IMR-90 (cell line): ENCODE results near the gene MIS18A. TPM values are rescaled to one million over a fixed set of nuclear protein-coding genes. Genes with fewer than 3 reads are reported as not detected.

Experiments used
- ATAC-seq: fragments of 200-7000 bp; cut with Tn5 transposase; 2 replicates; pipeline ENCODE4 v1.9.1; 2020; ENCODE audit warnings: low read depth, mild to moderate bottlenecking, moderate library complexity
- BruUV-seq: library from RNA; stranded (reverse); fragments of 400-500 nt; replicated peaks from 2 replicates; lab custom pipeline; 2021; lab: Mats Ljungman, UMichigan
- CTCF ChIA-PET: fragments of 300-600 bp; formaldehyde crosslinking; extraction: SDS; loops from one replicate; lab custom pipeline; 2021; ENCODE audit warnings: antibody characterized with exemption; lab: Yijun Ruan, JAX
- POLR2A ChIA-PET: fragments of 300-600 bp; sonication (Branson Sonifier 250); formaldehyde crosslinking; loops from one replicate; lab custom pipeline; 2022; ENCODE audit warnings: antibody characterized with exemption; ENCODE audit not compliant: unreplicated experiment; lab: Charles Lee
- DNase-seq: peaks from one replicate; pipeline ENCODE4 v3.0.0; 2013
- H2AFZ ChIP-seq: replicated peaks from 2 replicates; pipeline ENCODE3; 2013; ENCODE audit warnings: low read length, mild to moderate bottlenecking; ENCODE audit not compliant: poor library complexity
- H2AK5ac ChIP-seq: 2 replicates; pipeline ENCODE4 v1.6.1; 2013; ENCODE audit warnings: low read depth, low read length, inconsistent platforms
- H2AK9ac ChIP-seq: replicated peaks from 2 replicates; pipeline ENCODE3; 2013; ENCODE audit warnings: mild to moderate bottlenecking, low read depth, low read length, moderate library complexity; ENCODE audit not compliant: poor library complexity
- H2BK120ac ChIP-seq: 2 replicates; pipeline ENCODE4 v1.6.1; 2013; ENCODE audit warnings: low read depth, low read length, inconsistent platforms
- H2BK15ac ChIP-seq: 3 replicates; pipeline ENCODE4 v1.6.1; 2013; ENCODE audit warnings: low read depth, low read length, inconsistent platforms
- H2BK20ac ChIP-seq: 2 replicates; pipeline ENCODE4 v1.6.1; 2013; ENCODE audit warnings: low read depth, mild to moderate bottlenecking, inconsistent platforms, low read length, moderate library complexity
- H2BK5ac ChIP-seq: 2 replicates; pipeline ENCODE4 v1.6.1; 2013; ENCODE audit warnings: mild to moderate bottlenecking, low read depth, low read length, inconsistent platforms; ENCODE audit not compliant: poor library complexity, severe bottlenecking
- H3K14ac ChIP-seq: replicated peaks from 2 replicates; pipeline ENCODE4 v1.6.1; 2013; ENCODE audit warnings: low read depth, low read length, inconsistent platforms
- H3K18ac ChIP-seq: 2 replicates; pipeline ENCODE4 v1.6.1; 2013; ENCODE audit warnings: low read depth, low read length, control low read depth
- H3K23ac ChIP-seq: 2 replicates; pipeline ENCODE4 v1.6.1; 2013; ENCODE audit warnings: low read depth, low read length, inconsistent platforms
- H3K27ac ChIP-seq: 2 replicates; pipeline ENCODE4 v1.5.1; 2013; ENCODE audit warnings: mild to moderate bottlenecking, control low read depth, low read length; ENCODE audit not compliant: insufficient read depth
- H3K27me3 ChIP-seq: 2 replicates; pipeline ENCODE4 v1.6.1; 2013; ENCODE audit warnings: low read length; ENCODE audit not compliant: control insufficient read depth, insufficient read depth
- H3K36me3 ChIP-seq: 2 replicates; pipeline ENCODE4 v1.6.1; 2013; ENCODE audit warnings: low read length, mixed read lengths; ENCODE audit not compliant: control insufficient read depth, insufficient read depth
- H3K4ac ChIP-seq: 2 replicates; pipeline ENCODE4 v1.6.1; 2013; ENCODE audit warnings: low read depth, low read length, inconsistent platforms
- H3K4me1 ChIP-seq: 2 replicates; pipeline ENCODE4 v1.6.1; 2013; ENCODE audit warnings: low read length, mixed read lengths; ENCODE audit not compliant: control insufficient read depth, insufficient read depth
- H3K4me2 ChIP-seq: 2 replicates; pipeline ENCODE4 v1.6.1; 2013; ENCODE audit warnings: low read depth, mild to moderate bottlenecking, control low read depth, low read length, moderate library complexity
- H3K4me3 ChIP-seq: 2 replicates; pipeline ENCODE4 v1.5.1; 2013; ENCODE audit warnings: low read depth, mild to moderate bottlenecking, control low read depth, low read length, moderate library complexity; ENCODE audit not compliant: insufficient read depth
- H3K56ac ChIP-seq: 2 replicates; pipeline ENCODE4 v1.6.1; 2013; ENCODE audit warnings: low read length, inconsistent platforms; ENCODE audit not compliant: insufficient read depth; ENCODE audit errors: extremely low read depth
- H3K79me1 ChIP-seq, 2 experiments: 2 replicates each; pipeline ENCODE4 v1.6.1; 2013; ENCODE audit warnings: low read length in 2 of 2, inconsistent platforms in 1 of 2, low read depth in 1 of 2
- H3K9ac ChIP-seq: 2 replicates; pipeline ENCODE4 v1.6.1; 2013; ENCODE audit warnings: low read depth, low read length, control low read depth
- H3K9me1 ChIP-seq: 2 replicates; pipeline ENCODE4 v1.6.1; 2013; ENCODE audit warnings: low read length, inconsistent platforms; ENCODE audit not compliant: insufficient read depth
- H3K9me3 ChIP-seq: 2 replicates; pipeline ENCODE4 v1.6.1; 2013; ENCODE audit warnings: low read length; ENCODE audit not compliant: control insufficient read depth, insufficient read depth
- H4K20me1 ChIP-seq: 2 replicates; pipeline ENCODE4 v1.6.1; 2013; ENCODE audit warnings: low read length, inconsistent platforms; ENCODE audit not compliant: insufficient read depth
- H4K5ac ChIP-seq: 2 replicates; pipeline ENCODE4 v1.6.1; 2013; ENCODE audit warnings: mild to moderate bottlenecking, low read depth, low read length, control low read depth
- H4K8ac ChIP-seq, 2 experiments: 2 replicates each; pipeline ENCODE4 v1.6.1; 2013; ENCODE audit warnings: low read depth in 2 of 2, low read length in 2 of 2, control low read depth in 1 of 2, inconsistent platforms in 1 of 2
- H4K91ac ChIP-seq: 2 replicates; pipeline ENCODE4 v1.6.1; 2013; ENCODE audit warnings: low read depth, low read length, inconsistent platforms; ENCODE audit not compliant: insufficient read depth
- BHLHE40 ChIP-seq: fragments of 150-350 bp; IDR thresholded peaks from 2 replicates; pipeline ENCODE4 v1.6.1; 2016; ENCODE audit warnings: mild to moderate bottlenecking, low read depth, low read length
- CEBPB ChIP-seq: IDR thresholded peaks from 2 replicates; pipeline ENCODE4 v1.6.1; 2012; ENCODE audit warnings: low read depth, low read length, improper control_type of control experiment
- CHD1 ChIP-seq: IDR thresholded peaks from 2 replicates; pipeline ENCODE4 v1.6.1; 2012; ENCODE audit warnings: low read depth, low read length, improper control_type of control experiment
- ELK1 ChIP-seq: fragments of 150-350 bp; IDR thresholded peaks from 2 replicates; pipeline ENCODE4 v1.6.1; 2016; ENCODE audit warnings: low read depth, mild to moderate bottlenecking, low read length, moderate library complexity, borderline replicate concordance
- MAFK ChIP-seq: IDR thresholded peaks from 2 replicates; pipeline ENCODE4 v1.6.1; 2012; ENCODE audit warnings: low read depth, low read length, improper control_type of control experiment
- MAZ ChIP-seq: IDR thresholded peaks from 2 replicates; pipeline ENCODE4 v1.6.1; 2012; ENCODE audit warnings: low read depth, mild to moderate bottlenecking, low read length, improper control_type of control experiment, moderate library complexity, borderline replicate concordance
- MXI1 ChIP-seq: IDR thresholded peaks from 2 replicates; pipeline ENCODE4 v1.6.1; 2012; ENCODE audit warnings: low read depth, mild to moderate bottlenecking, low read length, moderate library complexity, borderline replicate concordance
- POLR2A ChIP-seq: IDR thresholded peaks from 2 replicates; pipeline ENCODE4 v1.6.1; 2012; ENCODE audit warnings: mild to moderate bottlenecking, low read depth, low read length
- RAD21 ChIP-seq: IDR thresholded peaks from 2 replicates; pipeline ENCODE4 v1.6.1; 2012; ENCODE audit warnings: low read length, improper control_type of control experiment
- SMC3 ChIP-seq: fragments of 150-350 bp; IDR thresholded peaks from 2 replicates; pipeline ENCODE4 v1.6.1; 2016; ENCODE audit warnings: low read depth, mild to moderate bottlenecking, antibody characterized with exemption, low read length, moderate library complexity
- WGBS, 2 experiments: methylation state at CpG; one replicate each; pipeline versions ENCODE4 v1.1.5 to v1.1.7; 2013; ENCODE audit warnings: missing lambda C conversion rate in 2 of 2; ENCODE audit not compliant: insufficient read length in 1 of 2; ENCODE audit errors: extremely low coverage in 2 of 2; 5-methylcytosine and 5-hydroxymethylcytosine counted together
- dilution Hi-C: fragments of 300-500 bp; cut with HindIII; formaldehyde crosslinking; loops from one replicate; pipeline ENCODE4 v1.14.3; 2018; ENCODE audit warnings: low sequenced_read_pairs; ENCODE audit not compliant: unreplicated experiment
- in situ Hi-C: fragments of 300-500 bp; cut with MboI; formaldehyde crosslinking; loops from 3 replicates; pipeline ENCODE4 v1.14.3; 2019; ENCODE audit warnings: low sequenced_read_pairs, inconsistent platforms, mixed read lengths
- intact Hi-C: fragments of 100-400 bp; cut with micrococcal nuclease; formaldehyde crosslinking; loops from 2 replicates; pipeline ENCODE4 v1.10.0; 2022
- polyA plus RNA-seq, 3 experiments: library from polyadenylated mRNA; depleted of rRNA; stranded (reverse); fragments of >200 nt; gene quantifications; 2 replicates each; pipeline ENCODE4 v1.2.3, GENCODE V29; 2012; ENCODE audit warnings: low replicate concordance in 1 of 3
- total RNA-seq: library from RNA; depleted of rRNA; stranded (reverse); fragments of >200 nt; gene quantifications from 2 replicates; pipeline ENCODE4 v1.2.3, GENCODE V29; 2012

Gene MIS18A
- total and polyA plus RNA-seq, 2 of the 4 experiments (the other 2 are of a cell fraction) = 4.5 to 7.6 TPM

- Histone ChIP-seq H2AK9ac (no peak overlapping the region), H3K14ac (no peak overlapping the region), H4K8ac (no peak overlapping the region), H2AFZ (no peak overlapping the region), H4K5ac (no peak overlapping the region), H2BK120ac (no peak overlapping the region), H4K91ac (no peak overlapping the region), H3K79me1 (0 out of 4 replicates have a peak, but pooled peaks cover 0 to 4% of the 10 kb centered on the region in 2 experiments), H2BK5ac (no peak overlapping the region), H2BK20ac (no peak overlapping the region), H3K9ac (no peak overlapping the region), H2AK5ac (no peak overlapping the region), H3K4me1 (peaks cover 2% of the 10 kb centered on the region; the same call in 1 of the 2 replicates), H3K9me3 (no peaks in the 10 kb centered on the region), H3K4ac (no peak overlapping the region), H4K20me1 (no peaks in the 10 kb centered on the region), H3K18ac (no peak overlapping the region), H3K27me3 (no peaks in the 10 kb centered on the region), H3K4me3 (no peak overlapping the region), H3K23ac (no peak overlapping the region), H3K36me3 (peaks cover 11% of the 10 kb centered on the region), H3K4me2 (no peak overlapping the region), H3K27ac (no peak overlapping the region), H2BK15ac (no peak overlapping the region), H3K56ac (no peak overlapping the region), H3K9me1 (peaks cover 9% of the 10 kb centered on the region)
- DNase-seq (no peak), ATAC-seq (no peak)
- no TSS peak for BruUV-seq
- in situ Hi-C loops = no loop called here
- dilution Hi-C loops = no loop called here
- ChIA-PET CTCF (no interaction called here), POLR2A (no interaction called here)
- intact Hi-C loops = no loop called here
- WGBS, 2 experiments = 83% methylated on average over 1 of the region's 7 CpGs; no CpG with 5 or more reads in 1 of the 2 experiments
- no peak for TF ChIP-seq SMC3
- no peak for TF ChIP-seq MAZ
- TF ChIP-seq MAFK = no peak
- TF ChIP-seq CEBPB = no peak
- no peak for TF ChIP-seq MXI1
- TF ChIP-seq ELK1 = no peak
- no peak for TF ChIP-seq POLR2A
- no peak for TF ChIP-seq BHLHE40
- TF ChIP-seq RAD21 = no peak
- TF ChIP-seq CHD1 = no peak
Measured at GRCh38 chr21:32304998-32305397, 26.1 kb upstream of the MIS18A start.
